OCI-LY1 (cell line): ENCODE data around the gene NPTX2.

ENCODE experiments used
- H2AFZ ChIP-seq: fragments of 200-600 bp; sonication (generic), shearing (Covaris generic); 2 replicates; pipeline ENCODE4 v1.6.0; 2014; ENCODE audit warnings: antibody characterized with exemption, mild to moderate bottlenecking, low read length
- H3F3A ChIP-seq: fragments of 200-600 bp; sonication (generic), shearing (Covaris generic); 2 replicates; pipeline ENCODE4 v1.6.0; 2014; ENCODE audit warnings: mild to moderate bottlenecking, antibody characterized with exemption, low read length, moderate library complexity; ENCODE audit not compliant: insufficient read depth
- H3K27ac ChIP-seq: fragments of 200-600 bp; sonication (generic); 2 replicates; pipeline ENCODE4 v1.5.1; 2014; ENCODE audit warnings: low read length, mixed run types, mild to moderate bottlenecking, low read depth; ENCODE audit not compliant: poor library complexity, severe bottlenecking
- H3K27me3 ChIP-seq: fragments of 200-600 bp; sonication (generic); 2 replicates; pipeline ENCODE4 v1.6.0; 2014; ENCODE audit warnings: antibody characterized with exemption, mild to moderate bottlenecking, low read length, moderate library complexity; ENCODE audit not compliant: insufficient read depth
- H3K36me3 ChIP-seq: fragments of 200-600 bp; sonication (generic); 2 replicates; pipeline ENCODE4 v1.6.1; 2014; ENCODE audit warnings: mild to moderate bottlenecking, antibody characterized with exemption, low read length, moderate library complexity, mixed read lengths; ENCODE audit not compliant: insufficient read depth
- H3K4me1 ChIP-seq: fragments of 200-600 bp; sonication (generic); 2 replicates; pipeline ENCODE4 v1.5.1; 2014; ENCODE audit warnings: mild to moderate bottlenecking, low read length, moderate library complexity; ENCODE audit not compliant: insufficient read depth, severe bottlenecking
- H3K4me2 ChIP-seq: fragments of 200-600 bp; sonication (generic), shearing (Covaris generic); 2 replicates; pipeline ENCODE4 v1.6.1; 2014; ENCODE audit warnings: low read length
- H3K4me3 ChIP-seq: fragments of 200-600 bp; sonication (generic); 2 replicates; pipeline ENCODE4 v1.5.1; 2014; ENCODE audit warnings: low read length, low read depth, mild to moderate bottlenecking, mixed read lengths; ENCODE audit not compliant: poor library complexity, severe bottlenecking
- H3K79me2 ChIP-seq: fragments of 200-600 bp; shearing (Covaris generic); 2 replicates; pipeline ENCODE4 v1.6.1; 2016; ENCODE audit warnings: mixed run types, low read length, mixed read lengths; ENCODE audit not compliant: insufficient read depth
- H3K9ac ChIP-seq: fragments of 200-600 bp; sonication (generic), shearing (Covaris generic); 2 replicates; pipeline ENCODE4 v1.6.1; 2014; ENCODE audit warnings: mild to moderate bottlenecking, low read length, mixed read lengths
- H3K9me2 ChIP-seq: fragments of 200-600 bp; sonication (generic), shearing (Covaris generic); 2 replicates; pipeline ENCODE4 v1.6.1; 2014; ENCODE audit warnings: low read depth, mild to moderate bottlenecking, low read length, mixed read lengths
- H3K9me3 ChIP-seq: fragments of 200-600 bp; shearing (Covaris generic); 2 replicates; pipeline ENCODE4 v1.6.1; 2014; ENCODE audit warnings: low read length, mixed read lengths
- H4K20me1 ChIP-seq: fragments of 200-600 bp; sonication (generic), shearing (Covaris generic); 2 replicates; pipeline ENCODE4 v1.6.0; 2016; ENCODE audit warnings: mild to moderate bottlenecking, low read length; ENCODE audit not compliant: insufficient read depth
- EZH2 ChIP-seq: fragments of 200-600 bp; sonication (generic), shearing (Covaris generic); IDR thresholded peaks from 2 replicates; pipeline ENCODE4 v1.8.0; 2017; ENCODE audit warnings: borderline replicate concordance, mixed run types, mild to moderate bottlenecking, antibody characterized with exemption, low read length, moderate library complexity, mixed read lengths
- TF ChIP-seq, protein P1 (sequence below): fragments of 200-600 bp; sonication (generic), shearing (Covaris generic); IDR thresholded peaks from 2 replicates; pipeline ENCODE4 v1.5.1; 2017; ENCODE audit warnings: mild to moderate bottlenecking, antibody characterized with exemption, low read length, moderate library complexity, mixed read lengths

The NPTX2 gene

DNA sequence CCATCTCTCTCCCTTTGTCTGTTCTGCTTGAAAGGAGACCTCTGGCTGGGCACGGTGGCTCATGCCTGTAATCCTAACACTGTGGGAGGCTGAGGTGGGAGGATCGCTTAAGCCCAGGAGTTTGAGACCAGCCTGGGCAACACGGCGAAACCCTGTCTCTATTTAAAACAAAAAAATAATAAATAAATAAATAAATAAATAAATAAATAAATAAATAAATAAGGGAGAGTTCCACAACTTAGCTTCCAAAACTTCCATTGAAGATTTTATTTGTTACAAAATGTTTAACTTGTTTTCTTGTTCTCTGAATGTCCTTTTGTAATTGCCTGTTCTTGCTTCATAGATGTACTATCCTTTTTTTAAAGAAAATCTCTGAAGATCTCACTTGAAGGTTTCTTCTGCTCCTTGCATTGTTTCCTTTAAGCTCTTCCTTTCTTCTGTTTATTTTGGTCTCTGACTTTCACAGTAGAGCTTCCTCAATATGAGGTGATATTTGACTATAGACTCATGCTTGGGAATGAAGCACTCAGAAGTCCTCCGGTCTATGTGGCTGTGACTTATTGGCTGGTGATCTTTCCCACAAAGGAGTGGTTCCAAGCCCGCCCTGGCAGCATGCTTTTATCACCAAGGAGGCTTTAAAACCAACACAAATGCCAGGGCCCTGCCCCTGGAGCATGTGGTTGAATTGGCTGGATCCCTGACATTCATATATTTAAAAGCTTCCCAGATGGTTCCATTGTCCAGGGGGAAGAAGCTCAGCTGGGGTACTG, 18.1 kb upstream of the NPTX2 start:
- Histone ChIP-seq H2AFZ (no peak overlapping the region), H3K9me3 (no peaks in the 10 kb centered on the region), H3K4me2 (no peak overlapping the region), H3K36me3 (no peaks in the 10 kb centered on the region), H3K27me3 (no peaks in the 10 kb centered on the region; the same call in none of the 2 replicates), H3K4me3 (no peak overlapping the region), H3K27ac (no peak overlapping the region), H3F3A (no peaks in the 10 kb centered on the region), H3K4me1 (no peaks in the 10 kb centered on the region), H3K9ac (no peak overlapping the region), H3K9me2 (no peaks in the 10 kb centered on the region), H3K79me2 (no peaks in the 10 kb centered on the region), H4K20me1 (no peaks in the 10 kb centered on the region)
- no peak for TF ChIP-seq EZH2
- TF ChIP-seq, protein P1, sequence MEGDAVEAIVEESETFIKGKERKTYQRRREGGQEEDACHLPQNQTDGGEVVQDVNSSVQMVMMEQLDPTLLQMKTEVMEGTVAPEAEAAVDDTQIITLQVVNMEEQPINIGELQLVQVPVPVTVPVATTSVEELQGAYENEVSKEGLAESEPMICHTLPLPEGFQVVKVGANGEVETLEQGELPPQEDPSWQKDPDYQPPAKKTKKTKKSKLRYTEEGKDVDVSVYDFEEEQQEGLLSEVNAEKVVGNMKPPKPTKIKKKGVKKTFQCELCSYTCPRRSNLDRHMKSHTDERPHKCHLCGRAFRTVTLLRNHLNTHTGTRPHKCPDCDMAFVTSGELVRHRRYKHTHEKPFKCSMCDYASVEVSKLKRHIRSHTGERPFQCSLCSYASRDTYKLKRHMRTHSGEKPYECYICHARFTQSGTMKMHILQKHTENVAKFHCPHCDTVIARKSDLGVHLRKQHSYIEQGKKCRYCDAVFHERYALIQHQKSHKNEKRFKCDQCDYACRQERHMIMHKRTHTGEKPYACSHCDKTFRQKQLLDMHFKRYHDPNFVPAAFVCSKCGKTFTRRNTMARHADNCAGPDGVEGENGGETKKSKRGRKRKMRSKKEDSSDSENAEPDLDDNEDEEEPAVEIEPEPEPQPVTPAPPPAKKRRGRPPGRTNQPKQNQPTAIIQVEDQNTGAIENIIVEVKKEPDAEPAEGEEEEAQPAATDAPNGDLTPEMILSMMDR, result no peak

DNA sequence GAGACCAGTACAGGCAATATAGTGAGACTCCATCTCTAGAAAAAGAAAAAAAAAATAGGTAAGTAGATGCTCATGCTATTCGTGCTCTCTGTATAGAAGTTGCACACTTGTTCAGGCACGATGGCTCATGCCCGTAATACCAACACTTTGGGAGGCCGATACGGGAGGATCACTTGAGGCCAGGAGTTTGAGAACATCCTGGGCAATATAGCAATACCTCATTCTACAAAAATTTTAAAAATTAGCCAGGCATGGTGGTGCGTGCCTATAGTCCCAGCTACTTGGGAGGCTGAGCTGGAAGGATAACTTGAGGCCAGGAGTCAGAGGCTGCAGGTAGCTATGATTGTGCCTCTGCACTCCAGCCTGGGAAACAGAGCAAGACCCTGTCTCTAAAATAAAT, 17.2 kb upstream of the NPTX2 start:
- no peaks in the 10 kb centered on the region for H3K79me2 ChIP-seq

DNA sequence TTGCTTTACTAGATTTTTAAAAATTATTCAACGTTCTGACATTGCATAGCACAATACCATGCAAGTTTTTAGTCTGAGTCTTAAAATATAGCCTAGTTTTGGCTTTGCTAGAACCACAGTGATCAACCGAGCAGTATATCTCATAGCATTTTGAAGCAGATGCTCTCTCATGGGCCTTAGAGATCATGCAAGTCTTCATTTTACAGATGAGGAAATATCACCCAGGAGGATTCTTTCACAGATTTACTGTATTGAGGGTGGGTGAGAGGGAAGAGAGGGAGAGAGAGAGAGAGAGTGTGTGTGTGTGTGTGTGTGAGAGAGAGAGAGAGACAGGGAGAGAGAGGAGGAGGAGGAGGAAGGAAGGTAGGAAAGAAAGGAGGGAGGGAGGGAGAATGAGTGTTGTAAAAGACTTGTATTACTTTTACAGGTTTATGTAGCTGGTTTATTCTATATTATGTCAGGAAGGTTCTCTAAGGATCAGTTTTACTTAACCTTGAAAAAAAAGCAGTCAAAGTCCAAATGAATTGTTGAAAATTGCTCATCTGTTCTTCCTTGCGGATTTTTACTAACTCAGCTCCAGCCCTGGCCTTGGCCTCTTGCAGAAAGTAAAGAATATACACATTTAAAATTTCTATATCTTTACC, 14.2 kb upstream of the NPTX2 start:
- TF ChIP-seq EZH2, result no peak
- TF ChIP-seq, protein P1, result no peak

More for the DNA sequence above, 17.2 kb upstream of the NPTX2 start:
- H3K9ac ChIP-seq, result no peak overlapping the region
- H3K9me2 ChIP-seq, result no peaks in the 10 kb centered on the region
- H3K4me2 ChIP-seq, result no peak overlapping the region
- H3K4me1 ChIP-seq, result no peaks in the 10 kb centered on the region
- no peak overlapping the region for H3K4me3 ChIP-seq
- no peak overlapping the region for H2AFZ ChIP-seq
- TF ChIP-seq, protein P1, result no peak
- TF ChIP-seq EZH2, result no peak
- H3F3A ChIP-seq, result no peaks in the 10 kb centered on the region
- H3K36me3 ChIP-seq, result no peaks in the 10 kb centered on the region
- no peaks in the 10 kb centered on the region for H4K20me1 ChIP-seq
- H3K27me3 ChIP-seq, result no peaks in the 10 kb centered on the region; the same call in none of the 2 replicates
- no peaks in the 10 kb centered on the region for H3K9me3 ChIP-seq
- H3K27ac ChIP-seq, result no peak overlapping the region

More for the DNA sequence above, 14.2 kb upstream of the NPTX2 start:
- peaks cover 8% of the 10 kb centered on the region; the same call in 1 of the 2 replicates for H3K9me3 ChIP-seq
- H3K9ac ChIP-seq, result no peak overlapping the region
- no peaks in the 10 kb centered on the region; the same call in none of the 2 replicates for H3K27me3 ChIP-seq
- H3K9me2 ChIP-seq, result no peaks in the 10 kb centered on the region
- no peaks in the 10 kb centered on the region for H3K79me2 ChIP-seq
- no peaks in the 10 kb centered on the region for H3K36me3 ChIP-seq
- no peaks in the 10 kb centered on the region for H3K4me1 ChIP-seq
- no peak overlapping the region for H3K4me3 ChIP-seq
- H3F3A ChIP-seq, result no peaks in the 10 kb centered on the region
- H4K20me1 ChIP-seq, result no peaks in the 10 kb centered on the region
- H3K27ac ChIP-seq, result no peak overlapping the region
- H3K4me2 ChIP-seq, result no peak overlapping the region
- H2AFZ ChIP-seq, result no peak overlapping the region
